Thyroid gland (tissue), 4 donors: Measurements from ENCODE around the gene OR9G4. TPM values are rescaled to one million over a fixed set of nuclear protein-coding genes. Genes with fewer than 3 reads are reported as not detected.

Experiments
- DNase-seq, 2 donors: peaks; one replicate each; pipeline ENCODE4 v3.0.0-alpha.2; 2019
- H3K27ac ChIP-seq, 3 donors: fragments of 200-600 bp; sonication (generic); 1 replicate in 2 of 3; 2 replicates in 1 of 3; pipeline ENCODE4 v1.5.1; 2016 to 2019; ENCODE audit warnings: mild to moderate bottlenecking in 1 of 3, moderate library complexity in 1 of 3
- H3K27me3 ChIP-seq: fragments of 200-600 bp; sonication (generic); one replicate; pipeline ENCODE4 v1.5.1; 2019
- H3K36me3 ChIP-seq, 2 donors: fragments of 200-600 bp; sonication (generic); one replicate each; pipeline ENCODE4 v1.5.1; 2016 to 2019
- H3K4me1 ChIP-seq, 2 donors: fragments of 200-600 bp; sonication (generic); one replicate each; pipeline ENCODE4 v1.5.1; 2017 to 2019
- H3K4me3 ChIP-seq, 3 donors: fragments of 200-600 bp; sonication (generic); replicated peaks in 1 of 3; 1 replicate in 2 of 3; 2 replicates in 1 of 3; pipeline ENCODE4 v1.5.1; 2016; ENCODE audit warnings: mild to moderate bottlenecking in 1 of 3
- H3K9me3 ChIP-seq: fragments of 200-600 bp; sonication (generic); one replicate; pipeline ENCODE4 v1.5.1; 2017
- CTCF ChIP-seq, 6 experiments: fragments of 200-600 bp in 3 of 6; fragments of 450-650 bp in 3 of 6; sonication (generic) in 3 of 6; IDR thresholded peaks; one replicate each; pipeline ENCODE4 v1.5.1; 2016 to 2019; ENCODE audit warnings: antibody characterized with exemption in 6 of 6, mild to moderate bottlenecking in 2 of 6, inconsistent platforms in 1 of 6, moderate library complexity in 1 of 6
- POLR2A ChIP-seq, 2 donors: fragments of 450-650 bp; IDR thresholded peaks; one replicate each; pipeline ENCODE4 v1.6.1; 2017; ENCODE audit warnings: antibody characterized with exemption in 2 of 2, mild to moderate bottlenecking in 2 of 2, moderate library complexity in 1 of 2
- WGBS, 2 donors: methylation state at CpG; one replicate each; pipeline ENCODE4 v1.1.5; 2017; 5-methylcytosine and 5-hydroxymethylcytosine counted together
- intact Hi-C: fragments of 100-400 bp; cut with DNase I; formaldehyde crosslinking; loops from one replicate; pipeline ENCODE4 v1.15.1; 2023
- total RNA-seq, 4 donors: library from RNA; depleted of rRNA; stranded (reverse); fragments of >200 nt; gene quantifications; one replicate each; pipeline ENCODE4 v1.2.3, GENCODE V29; 2016

The OR9G4 gene
- total RNA-seq, 4 donors from 2014 or later = not detected

GRCh38 chr11:56751480-56751879, 3.0 kb upstream of the OR9G4 start:
- Histone ChIP-seq H3K27me3 (no peaks in the 10 kb centered on the region), H3K27ac (no peak overlapping the region), H3K9me3 (no peaks in the 10 kb centered on the region), H3K4me1 (no peaks in the 10 kb centered on the region), H3K4me3 (no peak overlapping the region), H3K36me3 (no peaks in the 10 kb centered on the region)
- intact Hi-C loops = no loop called here
- WGBS, 2 donors = 82 to 88% methylated on average over 5 of the region's 5 CpGs
- DNase-seq = no peak
- TF ChIP-seq CTCF (IDR thresholded peaks at IDR 0.05) (no peak), POLR2A (IDR thresholded peaks at IDR 0.05) (no peak)

DNA sequence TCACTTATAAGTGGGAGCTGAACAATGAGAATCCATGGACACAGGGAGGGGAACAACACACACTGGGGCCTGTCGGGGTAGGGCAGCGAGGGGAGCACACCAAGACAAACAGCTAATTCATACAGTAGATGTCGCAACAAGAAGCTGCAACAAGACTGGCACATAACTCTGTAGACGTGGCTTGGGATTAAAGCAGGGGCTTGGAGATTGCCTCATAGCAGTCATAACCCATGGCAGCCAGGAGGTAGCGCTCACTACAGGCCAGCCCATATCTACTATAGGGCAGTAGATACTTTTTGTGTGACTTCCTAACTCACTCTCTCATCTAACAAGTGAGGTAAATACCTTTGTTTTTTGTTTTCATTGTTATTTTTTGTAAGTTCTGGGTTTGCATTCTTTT, 1.7 kb upstream of the OR9G4 start:
- no peaks in the 10 kb centered on the region for H3K27me3 ChIP-seq
- DNase-seq = no peak
- no peak overlapping the region for H3K27ac ChIP-seq
- intact Hi-C loops = no loop called here
- no peak overlapping the region for H3K4me3 ChIP-seq
- H3K36me3 ChIP-seq = no peaks in the 10 kb centered on the region
- H3K9me3 ChIP-seq = no peaks in the 10 kb centered on the region
- 89 to 91% methylated on average over 5 of the region's 5 CpGs for WGBS, 2 donors
- H3K4me1 ChIP-seq = no peaks in the 10 kb centered on the region
- TF ChIP-seq CTCF (IDR thresholded peaks at IDR 0.05) (no peak), POLR2A (IDR thresholded peaks at IDR 0.05) (no peak)

GRCh38 chr11:56740886-56741285, 7.6 kb downstream of the OR9G4 start:
- intact Hi-C loops = no loop called here

GRCh38 chr11:56740107-56740506, 8.4 kb downstream of the OR9G4 start:
- WGBS, 2 donors = 88% methylated on average over 3 of the region's 3 CpGs
- TF ChIP-seq CTCF (IDR thresholded peaks at IDR 0.05) = no peak
- no peak for TF ChIP-seq POLR2A (IDR thresholded peaks at IDR 0.05)
- DNase-seq = no peak
- Histone ChIP-seq H3K27me3 (no peaks in the 10 kb centered on the region), H3K9me3 (no peaks in the 10 kb centered on the region), H3K4me1 (no peaks in the 10 kb centered on the region), H3K36me3 (no peaks in the 10 kb centered on the region), H3K27ac (no peak overlapping the region), H3K4me3 (no peak overlapping the region)
- intact Hi-C loops = no loop called here

More at GRCh38 chr11:56740886-56741285, 7.6 kb downstream of the OR9G4 start:
- H3K4me3 ChIP-seq = no peak overlapping the region
- H3K36me3 ChIP-seq = no peaks in the 10 kb centered on the region
- TF ChIP-seq POLR2A (IDR thresholded peaks at IDR 0.05) (no peak), CTCF (IDR thresholded peaks at IDR 0.05) (no peak)
- H3K9me3 ChIP-seq = no peaks in the 10 kb centered on the region
- WGBS, 2 donors = 84 to 86% methylated on average over 4 of the region's 4 CpGs
- no peak for DNase-seq
- no peaks in the 10 kb centered on the region for H3K4me1 ChIP-seq
- no peaks in the 10 kb centered on the region for H3K27me3 ChIP-seq
- H3K27ac ChIP-seq = no peak overlapping the region

- H3K27ac ChIP-seq = no peak overlapping the region
- no peaks in the 10 kb centered on the region for H3K27me3 ChIP-seq
- H3K4me3 ChIP-seq = no peak overlapping the region
- no peaks in the 10 kb centered on the region for H3K4me1 ChIP-seq
- no peaks in the 10 kb centered on the region for H3K9me3 ChIP-seq
- DNase-seq = no peak
- no peak for TF ChIP-seq POLR2A (IDR thresholded peaks at IDR 0.05)
- no peak for TF ChIP-seq CTCF (IDR thresholded peaks at IDR 0.05)
- no peaks in the 10 kb centered on the region for H3K36me3 ChIP-seq
- intact Hi-C loops = no loop called here
- WGBS, 2 donors = 72 to 74% methylated on average over 4 of the region's 4 CpGs
Measured at GRCh38 chr11:56720513-56720912, 28.0 kb downstream of the OR9G4 start.
